ENCODE results near the gene TNNC1.

GRCh38 chr3:52443268-52443610 is 10.6 kb downstream of the TNNC1 start:
- TF ChIP-seq CTCF (conservative IDR thresholded peaks at IDR 0.05; ENCODE audit: low read length), result no peak
- no peak for TF ChIP-seq EZH2phosphoT487 (IDR thresholded peaks at IDR 0.05; ENCODE audit: borderline replicate concordance, low read depth, low read length)
